GM18499 (cell line): ENCODE results near the gene EEF1AKMT3.

ENCODE experiments used
- ATAC-seq: cut with Tn5 transposase; IDR thresholded peaks from one replicate; pipeline ENCODE4 v1.9.1; 2021; ENCODE audit warnings: moderate number of reproducible peaks; ENCODE audit not compliant: insufficient read depth, unreplicated experiment

Gene EEF1AKMT3

GRCh38 chr12:57780284-57780897 is 8.0 kb downstream of the EEF1AKMT3 start:
- no peak for ATAC-seq

GRCh38 chr12:57781244-57781643 is 8.8 kb downstream of the EEF1AKMT3 start:
- no peak for ATAC-seq

- ATAC-seq: no peak
Measured at GRCh38 chr12:57781801-57782200, 9.4 kb downstream of the EEF1AKMT3 start.

GRCh38 chr12:57782243-57782607 is 9.8 kb downstream of the EEF1AKMT3 start:
- no peak for ATAC-seq

GRCh38 chr12:57782608-57783465 is 10.4 kb downstream of the EEF1AKMT3 start, which contains the start of gene TSFM:
Gene TSFM (plus strand): TSS chr12:57782787. CDS start chr12:57782802, 15 bp downstream.
- peak; percentile 87 for ATAC-seq

GRCh38 chr12:57783466-57783801 is 11.0 kb downstream of the EEF1AKMT3 start:
- ATAC-seq: no peak

GRCh38 chr12:57783861-57784260 is 11.4 kb downstream of the EEF1AKMT3 start:
- no peak for ATAC-seq

GRCh38 chr12:57793920-57794319 is 21.5 kb downstream of the EEF1AKMT3 start:
- no peak for ATAC-seq

- no peak for ATAC-seq
Measured at GRCh38 chr12:57795354-57795753, 22.9 kb downstream of the EEF1AKMT3 start.

GRCh38 chr12:57796996-57797395 is 24.6 kb downstream of the EEF1AKMT3 start:
- ATAC-seq: no peak

GRCh38 chr12:57797933-57798332 is 25.5 kb downstream of the EEF1AKMT3 start:
- ATAC-seq: no peak

GRCh38 chr12:57800965-57801364 is 28.6 kb downstream of the EEF1AKMT3 start:
- ATAC-seq: no peak

GRCh38 chr12:57802607-57803006 is 30.2 kb downstream of the EEF1AKMT3 start:
- no peak for ATAC-seq

GRCh38 chr12:57803319-57803893 is 31.0 kb downstream of the EEF1AKMT3 start:
- no peak for ATAC-seq

- ATAC-seq: no peak
Measured at GRCh38 chr12:57806677-57807076, 34.3 kb downstream of the EEF1AKMT3 start.

GRCh38 chr12:57807285-57807684 is 34.9 kb downstream of the EEF1AKMT3 start:
- no peak for ATAC-seq

- ATAC-seq: no peak
Measured at GRCh38 chr12:57808351-57808750, 35.9 kb downstream of the EEF1AKMT3 start.

GRCh38 chr12:57809425-57809824 is 37.0 kb downstream of the EEF1AKMT3 start:
- no peak for ATAC-seq

- no peak for ATAC-seq
Measured at GRCh38 chr12:57810450-57810849, 38.0 kb downstream of the EEF1AKMT3 start.

GRCh38 chr12:57811028-57811755 is 38.8 kb downstream of the EEF1AKMT3 start:
- no peak for ATAC-seq
